Heart right ventricle (tissue), 16 donors: ENCODE results near the gene ZNF609. TPM values are rescaled to one million over a fixed set of nuclear protein-coding genes. Genes with fewer than 3 reads are reported as not detected.

Experiments used
- ATAC-seq, 8 donors: fragments of 200-7000 bp; cut with Tn5 transposase; one replicate each; pipeline ENCODE4 v1.9.1; 2020; ENCODE audit warnings: mild to moderate bottlenecking in 8 of 8, moderate library complexity in 8 of 8, moderate number of reproducible peaks in 1 of 8
- DNase-seq, 2 donors: peaks; one replicate each; pipeline ENCODE4 v3.0.0-alpha.2; 2020
- H3K27ac ChIP-seq, 10 donors: fragments of 200-600 bp; sonication (generic) in 2 of 10; one replicate each; pipeline versions ENCODE4 v1.5.0 to v1.8.0; 2020 to 2022; ENCODE audit warnings: mild to moderate bottlenecking in 3 of 10
- H3K27me3 ChIP-seq, 7 donors: fragments of 200-600 bp; one replicate each; pipeline ENCODE4 v1.8.0; 2021 to 2022; ENCODE audit warnings: mild to moderate bottlenecking in 2 of 7
- H3K36me3 ChIP-seq, 9 donors: fragments of 200-600 bp; sonication (generic) in 1 of 9; one replicate each; pipeline versions ENCODE4 v1.5.0 to v1.8.0; 2020 to 2022; ENCODE audit warnings: mild to moderate bottlenecking in 2 of 9
- H3K4me1 ChIP-seq, 9 donors: fragments of 200-600 bp; sonication (generic) in 1 of 9; one replicate each; pipeline versions ENCODE4 v1.5.0 to v1.8.0; 2020 to 2022; ENCODE audit warnings: mild to moderate bottlenecking in 4 of 9
- H3K4me3 ChIP-seq, 10 donors: fragments of 200-600 bp; sonication (generic) in 2 of 10; one replicate each; pipeline versions ENCODE4 v1.5.0 to v1.8.0; 2020 to 2022; ENCODE audit warnings: mild to moderate bottlenecking in 7 of 10, moderate library complexity in 2 of 10
- H3K9me3 ChIP-seq, 11 donors: fragments of 200-600 bp in 10 of 11; sonication (generic) in 2 of 11; one replicate each; pipeline versions ENCODE4 v1.5.0 to v1.8.0; 2013 to 2022; ENCODE audit warnings: mild to moderate bottlenecking in 2 of 11, control low read depth in 1 of 11, moderate library complexity in 1 of 11
- WGBS, 2 donors: extraction: QIAGEN DNeasy Blood & Tissue Kit; methylation state at CpG; one replicate each; pipeline ENCODE4 v1.1.7; 2013; ENCODE audit warnings: inconsistent platforms in 1 of 2; 5-methylcytosine and 5-hydroxymethylcytosine counted together
- intact Hi-C, 10 donors: fragments of 100-400 bp; cut with DNase I; formaldehyde crosslinking; loops; one replicate each; pipeline versions ENCODE4 v1.11.1 to v1.14.2; 2022
- polyA plus RNA-seq, 2 donors: library from polyadenylated mRNA; stranded (reverse); fragments of 200-250 nt; gene quantifications; one replicate each; pipeline ENCODE4 v1.2.3, GENCODE V29; 2013
- total RNA-seq, 10 donors: library from RNA; stranded (reverse); fragmentation: NEBNext Ultra II Directional in 3 of 10; extraction: Animal tissue kit (Norgen Biotek cat#: 25700) in 3 of 10; gene quantifications; one replicate each; pipeline versions ENCODE4 v1.2.1 to v1.2.4, GENCODE V29; 2021 to 2023
- TF ChIP-seq, protein P1 (sequence below), 9 donors: fragments of 200-600 bp; sonication (generic) in 2 of 9; IDR thresholded peaks; one replicate each; pipeline versions ENCODE4 v1.5.0 to v1.8.0; 2021 to 2022; ENCODE audit warnings: antibody characterized with exemption in 9 of 9, mild to moderate bottlenecking in 5 of 9, moderate library complexity in 1 of 9
- donor health status: Arrhythmogenic right ventricular cardiomyopathy.
- donor health status: ischemic (EF 13 %, LVEDD 7.1; RV severe dilation, severe dysfunction).
- donor health status: healthy with polysubstance abuse.
- donor health status: DM: no; HTN: yes; CAD: no.
- donor health status: DM: no; HTN: no; CAD: no.
- donor health status: ischemic (EF 25% LVEDD 6.9; RV normal size, moderate dysfunction).
- donor health status: ischemic (EF 25% LVEDD 5.7; RV mildly dilated, moderate dysfunction).
- donor health status: healthy.
- donor health status: DM: yes; HTN: yes; CAD: no.
- donor health status: Ischemic cardiomyopathy.
- donor health status: ischemic (EF 35%, LVEDD 5.7; RV mildly dilated, moderate dysfunction).
- donor health status: nonischemic (EF 11% LVEDD 7.7; RV severe dilation, severe dysfunction).
- donor health status: DM: yes; HTN: yes; CAD: no.
- donor health status: PGD.
- donor health status: ischemic (EF 29% LVEDD 5.4; RV normal size, mild dysfunction).
- donor health status: nonischemic (EF 23%, LVEDD 6.1; RV moderate dilation, normal function).

ZNF609 gene
- total and polyA plus RNA-seq, 12 donors, result 4.0 to 19.2 (median 15.8) TPM

DNA sequence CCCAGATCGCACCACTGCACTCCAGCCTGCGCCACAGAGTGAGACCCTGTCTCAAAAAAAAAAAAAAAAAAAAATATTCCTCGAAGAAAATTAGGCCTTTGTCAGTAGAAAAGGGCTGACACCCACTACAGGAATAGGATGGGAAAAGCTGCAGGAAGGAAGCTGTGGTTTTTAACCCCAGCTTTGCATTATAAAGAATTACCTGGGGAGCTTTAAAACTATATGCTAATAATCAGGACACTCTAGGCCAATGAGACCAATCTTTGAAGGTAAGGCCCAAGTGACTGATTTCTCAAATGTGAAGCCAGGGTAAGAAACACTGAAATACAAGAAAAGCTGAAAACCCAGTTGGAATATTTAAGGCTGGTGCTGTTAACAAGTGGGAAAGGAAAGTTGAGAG lies 240.7 kb downstream of the ZNF609 start:
- intact Hi-C loops, result no loop called here
- TF ChIP-seq, protein P1, sequence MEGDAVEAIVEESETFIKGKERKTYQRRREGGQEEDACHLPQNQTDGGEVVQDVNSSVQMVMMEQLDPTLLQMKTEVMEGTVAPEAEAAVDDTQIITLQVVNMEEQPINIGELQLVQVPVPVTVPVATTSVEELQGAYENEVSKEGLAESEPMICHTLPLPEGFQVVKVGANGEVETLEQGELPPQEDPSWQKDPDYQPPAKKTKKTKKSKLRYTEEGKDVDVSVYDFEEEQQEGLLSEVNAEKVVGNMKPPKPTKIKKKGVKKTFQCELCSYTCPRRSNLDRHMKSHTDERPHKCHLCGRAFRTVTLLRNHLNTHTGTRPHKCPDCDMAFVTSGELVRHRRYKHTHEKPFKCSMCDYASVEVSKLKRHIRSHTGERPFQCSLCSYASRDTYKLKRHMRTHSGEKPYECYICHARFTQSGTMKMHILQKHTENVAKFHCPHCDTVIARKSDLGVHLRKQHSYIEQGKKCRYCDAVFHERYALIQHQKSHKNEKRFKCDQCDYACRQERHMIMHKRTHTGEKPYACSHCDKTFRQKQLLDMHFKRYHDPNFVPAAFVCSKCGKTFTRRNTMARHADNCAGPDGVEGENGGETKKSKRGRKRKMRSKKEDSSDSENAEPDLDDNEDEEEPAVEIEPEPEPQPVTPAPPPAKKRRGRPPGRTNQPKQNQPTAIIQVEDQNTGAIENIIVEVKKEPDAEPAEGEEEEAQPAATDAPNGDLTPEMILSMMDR (IDR thresholded peaks at IDR 0.05), result no peak
- H3K27me3 ChIP-seq, result no peaks in the 10 kb centered on the region
- peaks cover 27 to 73% (median 69%) of the 10 kb centered on the region in 9 donors for H3K4me1 ChIP-seq
- 38 to 58% methylated on average over 3 of the region's 3 CpGs for WGBS, 2 donors
- H3K9me3 ChIP-seq, result no peaks in the 10 kb centered on the region
- peaks cover 0 to 22% (median 0%) of the 10 kb centered on the region in 9 donors for H3K36me3 ChIP-seq
- no peak for ATAC-seq
- H3K4me3 ChIP-seq, result peak overlapping the region in 8 of 10 donors; percentile 77 to 96 (median 90)
- H3K27ac ChIP-seq, result peak overlapping the region in 9 of 10 donors; percentile 61 to 97 (median 91)
- no peak for DNase-seq

DNA sequence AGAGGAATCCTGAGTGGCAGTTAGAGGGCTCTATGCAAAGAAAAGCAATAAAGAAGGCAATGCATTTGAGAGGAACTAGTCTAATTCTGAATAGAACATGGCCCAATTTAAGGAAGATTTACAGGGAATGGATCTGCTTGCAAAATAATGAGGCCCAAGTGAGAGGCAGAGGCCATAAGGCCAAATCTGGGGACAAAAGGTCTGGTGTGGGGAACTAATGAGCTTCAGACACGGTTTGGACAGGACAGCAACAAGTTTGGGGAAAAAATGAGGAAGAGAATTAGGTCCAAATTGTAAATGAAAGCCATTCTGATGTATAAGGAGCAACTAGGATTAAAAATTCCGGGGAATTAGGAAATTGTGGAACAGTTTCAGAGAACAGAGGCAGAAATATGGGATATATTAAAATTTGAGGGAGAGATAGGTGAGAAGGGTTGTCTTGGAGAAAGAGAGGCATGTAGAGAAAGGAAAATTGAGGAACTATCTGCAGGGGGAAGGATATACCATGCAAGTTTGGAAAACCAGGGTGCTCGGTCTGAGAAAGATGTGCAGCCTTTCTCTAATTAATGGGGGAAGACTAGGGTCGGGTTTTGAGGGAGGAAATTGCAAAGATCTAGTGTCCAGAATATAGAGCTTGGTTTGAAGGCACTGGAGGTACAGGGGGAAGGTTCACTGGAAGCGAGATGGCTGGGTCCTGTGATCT lies 241.3 kb downstream of the ZNF609 start:
- 32 to 37% methylated on average over 5 of the region's 5 CpGs for WGBS, 2 donors
- intact Hi-C loops, result loop anchor here in 2 of 10 donors (2.0 kb wide), 2 partner anchors 15 to 73 kb away; partner anchors contain the start of gene RBPMS2 (in 1 of the 2)
- TF ChIP-seq, protein P1 (IDR thresholded peaks at IDR 0.05), result no peak

DNA sequence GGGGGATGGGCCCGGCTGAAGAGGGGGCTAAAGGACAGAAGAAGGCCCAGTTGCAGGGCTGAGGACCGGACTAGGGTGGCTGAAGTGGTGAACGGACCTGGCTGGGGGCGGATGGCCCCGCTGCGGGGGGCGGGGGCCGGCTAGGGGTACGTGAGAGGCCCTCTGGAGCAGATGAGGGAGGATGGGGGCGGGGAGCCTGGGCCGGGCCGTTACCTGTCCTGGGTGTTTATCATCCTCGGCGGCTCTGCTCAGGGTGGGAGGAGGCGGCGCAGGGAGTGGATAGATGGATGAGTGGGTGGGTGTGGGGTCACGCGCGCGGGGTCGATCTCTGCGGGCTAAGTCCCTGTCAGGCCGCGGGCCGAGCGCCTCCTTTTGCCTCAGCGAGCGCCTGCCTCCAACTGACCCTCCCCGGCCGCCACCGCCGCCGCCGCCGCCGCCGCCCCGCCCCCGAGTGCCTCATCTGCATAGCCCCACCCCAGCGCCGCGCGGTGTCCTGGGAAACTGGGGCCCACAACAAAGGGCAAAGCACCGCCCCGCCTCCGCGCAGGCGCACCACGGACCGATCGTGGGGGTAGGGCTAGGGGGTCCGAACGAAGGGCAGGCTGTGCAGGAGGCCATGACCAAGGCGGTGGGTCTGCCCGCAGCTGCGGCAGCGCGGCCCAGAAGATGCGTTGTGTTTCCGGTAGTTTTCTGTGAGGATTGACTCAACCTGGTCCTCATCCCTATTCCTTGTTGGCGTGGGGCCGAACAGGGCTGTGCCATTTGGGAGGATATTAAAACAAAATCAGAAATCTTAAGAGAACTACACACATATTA lies 242.6 kb downstream of the ZNF609 start:
- Histone ChIP-seq H3K36me3 (peaks cover 0 to 15% (median 0%) of the 10 kb centered on the region in 9 donors), H3K27me3 (no peaks in the 10 kb centered on the region), H3K9me3 (no peaks in the 10 kb centered on the region), H3K4me3 (peak overlapping the region; percentile 63 to 96 (median 88)), H3K4me1 (peaks cover 27 to 53% (median 49%) of the 10 kb centered on the region in 9 donors), H3K27ac (peak overlapping the region; percentile 46 to 97 (median 90))
- ATAC-seq (peak; percentile 93 to 97 (median 95)), DNase-seq (peak; percentile 98 to 99)
- intact Hi-C loops, result loop anchor here in 2 of 10 donors (2.0 kb wide), 2 partner anchors 14 to 72 kb away; partner anchors contain the start of gene RBPMS2 (in 1 of the 2)
- TF ChIP-seq, protein P1 (IDR thresholded peaks at IDR 0.05), result peak in 2 of 9 donors; percentile 4 to 19
- 1% methylated on average over 49 to 62 of the region's 62 CpGs for WGBS, 2 donors

More for the DNA sequence above, 241.3 kb downstream of the ZNF609 start:
- Histone ChIP-seq H3K9me3 (no peaks in the 10 kb centered on the region), H3K27me3 (no peaks in the 10 kb centered on the region), H3K4me1 (peaks cover 27 to 67% (median 63%) of the 10 kb centered on the region in 9 donors), H3K36me3 (peaks cover 0 to 19% (median 0%) of the 10 kb centered on the region in 9 donors), H3K4me3 (peak overlapping the region in 9 of 10 donors; percentile 77 to 96 (median 89)), H3K27ac (peak overlapping the region in 8 of 10 donors; percentile 61 to 97 (median 92))
- DNase-seq (no peak), ATAC-seq (no peak)

DNA sequence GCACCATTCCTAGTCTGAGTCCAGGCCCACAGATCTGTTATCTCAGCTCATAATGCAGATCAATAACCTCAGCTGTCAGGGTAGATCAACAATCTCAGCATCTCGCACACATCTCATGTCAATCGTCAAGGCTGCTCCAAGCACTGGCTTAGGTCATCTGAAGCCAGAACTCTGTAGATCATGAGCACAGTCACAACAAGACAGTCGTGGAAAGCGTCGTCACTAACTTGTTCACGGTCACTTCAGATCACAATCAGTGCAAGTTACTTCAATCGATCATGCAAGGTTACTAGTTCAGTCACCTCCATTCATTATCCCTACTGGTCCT lies 243.2 kb downstream of the ZNF609 start:
- H3K4me3 ChIP-seq, result peak overlapping the region; percentile 63 to 96 (median 88)
- DNase-seq, result no peak
- H3K27me3 ChIP-seq, result no peaks in the 10 kb centered on the region
- ATAC-seq, result peak in 3 of 8 donors; percentile 1 to 8 (median 3)
- TF ChIP-seq, protein P1 (IDR thresholded peaks at IDR 0.05), result no peak
- intact Hi-C loops, result loop anchor here in 2 of 10 donors (2.0 kb wide), 2 partner anchors 13 to 71 kb away; partner anchors contain the start of gene RBPMS2 (in 1 of the 2)
- peak overlapping the region; percentile 46 to 97 (median 90) for H3K27ac ChIP-seq
- 32 to 48% methylated on average over 7 of the region's 7 CpGs for WGBS, 2 donors
- no peaks in the 10 kb centered on the region for H3K9me3 ChIP-seq
- peaks cover 0 to 15% (median 0%) of the 10 kb centered on the region in 9 donors for H3K36me3 ChIP-seq
- H3K4me1 ChIP-seq, result peaks cover 27 to 47% (median 43%) of the 10 kb centered on the region in 9 donors
